ENCODE data around the gene COQ8B.

The COQ8B gene

DNA sequence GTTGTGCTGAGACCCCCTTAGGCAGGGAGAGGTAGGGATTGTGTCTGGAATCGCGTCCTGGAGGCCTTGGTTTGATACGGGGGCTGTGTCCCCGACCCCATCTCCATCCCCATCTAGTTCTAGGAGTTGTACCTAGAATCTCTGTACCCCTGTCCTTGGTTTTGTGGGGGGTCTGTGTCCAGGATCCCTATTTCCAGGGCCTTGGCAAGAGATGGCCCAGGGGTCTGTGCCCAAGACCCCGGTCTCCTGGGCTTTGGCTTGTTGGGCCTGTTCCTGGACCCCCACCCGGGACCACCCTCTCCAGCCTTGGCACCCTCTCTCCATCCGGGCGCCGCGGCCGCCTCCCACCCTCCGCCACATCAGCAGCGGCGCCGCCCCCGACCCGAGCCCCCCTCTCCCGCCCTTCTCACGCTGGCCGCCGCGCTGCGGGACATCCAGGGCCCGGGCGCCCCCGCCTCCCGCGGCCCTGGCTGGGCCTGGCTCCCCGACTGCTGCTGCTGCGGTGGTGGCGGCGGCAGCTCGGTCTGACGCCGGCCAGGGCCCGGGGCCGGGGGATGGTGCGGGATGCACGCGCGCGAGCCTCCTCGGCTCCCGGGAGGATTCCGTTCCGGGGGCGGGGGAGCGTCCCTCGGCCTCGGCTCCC is 26.5 kb downstream of the COQ8B start, which contains the start of gene NUMBL:
NUMBL (minus strand) TSS at position 602 of the 643 bp plus-strand sequence; CDS start at position 434, 168 bp downstream.
- DNase-seq: no peak

DNA sequence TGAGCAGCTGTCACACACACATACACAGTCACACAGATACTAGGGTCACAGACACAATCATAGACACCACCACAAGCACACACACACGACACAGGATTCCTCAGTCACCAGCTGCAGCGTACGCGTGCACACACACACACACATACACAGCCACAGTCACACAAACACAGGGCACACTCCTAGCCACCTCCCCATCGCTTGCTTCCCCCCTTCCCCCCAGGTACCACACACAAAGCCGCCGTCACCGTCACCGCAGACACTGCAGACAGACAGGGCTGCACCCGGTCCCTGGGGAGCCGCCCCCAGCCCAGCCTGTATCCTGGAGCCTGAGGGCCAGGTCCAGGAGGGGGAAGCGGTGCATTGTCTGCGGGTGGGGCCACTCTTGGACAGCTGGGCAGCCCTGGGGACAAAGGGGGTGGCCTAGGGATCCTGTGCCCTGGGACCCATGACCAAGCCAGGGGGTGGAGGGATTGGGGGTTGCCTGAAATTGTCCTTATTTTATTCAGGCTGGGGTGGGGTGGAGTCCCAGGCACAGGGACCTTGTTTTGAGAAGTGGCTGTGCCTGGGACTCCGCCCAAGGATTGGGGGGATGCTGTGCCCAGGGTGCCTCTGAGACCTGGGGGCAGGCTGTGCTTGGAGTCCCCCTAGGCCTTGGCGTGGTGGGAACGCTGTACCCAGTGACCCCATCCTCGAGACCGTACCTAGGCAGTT is 27.2 kb downstream of the COQ8B start:
- DNase-seq: no peak

DNA sequence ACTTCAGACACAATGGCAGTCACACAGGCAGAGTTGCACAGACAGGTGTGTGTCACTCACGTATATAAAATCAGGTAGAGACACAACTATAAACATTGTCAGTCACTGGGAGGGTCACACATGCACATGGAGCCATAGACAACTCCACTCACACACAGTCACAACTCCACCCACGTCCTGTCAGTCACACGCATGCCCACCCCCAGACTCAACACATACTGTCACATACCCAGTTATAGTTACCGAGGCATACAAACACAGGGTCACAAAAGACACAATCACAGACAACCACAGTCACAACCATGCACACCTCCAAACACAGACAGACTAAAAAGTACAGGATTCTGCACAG is 27.7 kb downstream of the COQ8B start:
- no peak for DNase-seq

DNA sequence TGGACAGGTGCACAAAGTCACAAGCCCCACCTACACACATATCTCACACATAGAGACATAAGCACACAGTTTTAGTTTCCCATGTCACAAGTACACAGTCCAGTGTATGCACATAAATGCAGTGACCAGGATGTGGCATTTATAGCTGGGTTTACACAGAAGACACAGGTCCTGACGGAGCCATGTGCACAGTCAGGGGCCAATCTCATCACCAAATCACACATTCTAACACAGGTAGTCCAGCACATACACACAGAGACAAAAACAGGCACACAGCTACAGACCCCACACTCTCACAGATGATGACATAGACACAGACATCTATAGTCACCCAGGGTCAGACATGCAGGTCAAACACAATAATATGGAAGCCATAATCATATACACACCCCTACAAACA is 28.4 kb downstream of the COQ8B start:
- DNase-seq: no peak

- DNase-seq: peak; percentile 85
Observed at GRCh38 chr19:40687525-40688016, 29.1 kb downstream of the COQ8B start.

- no peak for DNase-seq
Observed at GRCh38 chr19:40686882-40687524, 29.7 kb downstream of the COQ8B start.

GRCh38 chr19:40685563-40685962 is 31.1 kb downstream of the COQ8B start:
- no peak for DNase-seq

- no peak for DNase-seq
Observed at GRCh38 chr19:40685016-40685526, 31.6 kb downstream of the COQ8B start.

GRCh38 chr19:40684280-40684679 is 32.4 kb downstream of the COQ8B start:
- DNase-seq: no peak

DNA sequence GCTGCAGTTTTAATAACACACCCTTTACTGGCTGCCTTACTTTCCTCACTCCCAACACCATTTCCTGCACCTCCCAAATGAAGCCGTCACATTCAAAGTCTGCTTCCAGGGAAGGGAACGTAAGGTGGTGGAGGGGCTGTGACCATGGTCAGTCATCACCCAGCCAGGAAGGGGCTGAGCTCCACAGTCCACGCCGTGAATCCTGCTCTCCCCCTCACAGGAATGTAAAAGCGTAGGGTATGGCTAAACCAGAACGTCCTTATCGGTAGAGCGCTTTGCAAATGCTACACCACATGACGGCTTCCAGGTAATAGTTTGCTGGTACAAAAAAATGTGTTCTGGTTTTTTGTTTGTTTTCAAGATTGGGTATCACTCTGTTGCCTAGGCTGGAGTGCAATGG is 33.2 kb downstream of the COQ8B start:
- no peak for DNase-seq

GRCh38 chr19:40682431-40682964 is 34.2 kb downstream of the COQ8B start:
- no peak for DNase-seq

GRCh38 chr19:40681039-40681438 is 35.6 kb downstream of the COQ8B start:
- no peak for DNase-seq

GRCh38 chr19:40677156-40677555 is 39.5 kb downstream of the COQ8B start:
- DNase-seq: no peak

DNA sequence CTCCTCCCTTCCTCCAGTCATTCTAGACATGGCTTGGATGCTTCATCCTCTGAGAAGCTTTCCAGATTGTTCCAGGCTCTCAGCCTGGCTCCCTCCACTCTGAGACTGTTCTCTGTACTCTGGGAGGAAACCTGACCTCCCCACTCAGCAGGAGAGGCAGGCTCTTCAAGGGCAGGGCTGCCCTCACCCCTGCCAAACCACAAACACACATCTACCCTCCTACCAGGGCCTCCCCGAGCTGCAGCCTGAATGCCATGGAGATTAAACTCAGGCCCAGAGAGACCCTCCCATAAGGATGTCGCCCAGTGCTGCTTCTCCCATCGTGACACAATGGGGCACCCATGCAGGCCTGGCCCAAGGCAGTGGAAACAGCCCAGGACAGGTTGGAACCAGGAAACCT is 42.4 kb downstream of the COQ8B start:
- no peak for DNase-seq

GRCh38 chr19:40673397-40673796 is 43.3 kb downstream of the COQ8B start:
- DNase-seq: no peak

GRCh38 chr19:40672573-40673299 is 44.0 kb downstream of the COQ8B start:
- DNase-seq: no peak

DNA sequence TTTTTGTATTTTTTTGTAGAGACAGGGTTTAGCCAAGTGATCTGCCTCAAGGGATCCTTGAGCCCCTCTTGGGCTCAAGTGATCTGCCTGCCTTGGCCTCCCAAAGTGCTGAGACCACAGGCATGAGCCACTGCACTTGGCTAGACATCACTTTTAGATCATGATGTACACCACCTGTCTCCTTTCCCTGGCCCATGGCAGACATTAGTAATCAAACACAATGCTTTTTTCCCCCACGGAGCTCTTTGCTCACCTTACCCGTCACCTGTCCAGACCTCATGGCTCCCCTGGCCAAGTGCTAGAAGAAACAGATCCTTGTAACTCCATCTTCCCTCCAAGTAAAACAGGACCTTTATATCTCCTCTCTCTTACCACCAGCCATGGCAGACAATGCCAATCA is 44.6 kb downstream of the COQ8B start:
- DNase-seq: no peak

DNA sequence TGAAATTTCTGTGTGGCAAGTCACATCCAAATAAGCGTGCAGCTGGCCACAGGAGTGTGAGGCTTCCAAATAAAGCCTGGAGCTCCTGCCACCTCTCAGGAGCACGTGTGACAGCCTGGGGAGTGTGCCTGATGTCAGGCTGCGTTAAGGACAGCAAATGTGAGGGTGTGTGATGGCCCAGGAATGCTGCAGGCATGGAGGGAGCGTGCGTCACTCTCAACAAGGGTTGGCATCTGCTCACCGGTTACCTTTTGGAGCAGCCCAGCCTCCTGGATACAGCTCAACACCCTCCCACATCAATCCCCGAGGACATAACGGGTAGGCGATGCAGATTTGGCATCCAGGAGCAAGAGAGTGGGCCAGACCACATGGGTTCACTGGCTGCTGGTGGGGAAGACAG is 45.3 kb downstream of the COQ8B start:
- no peak for DNase-seq

- DNase-seq: no peak
Observed at GRCh38 chr19:40668991-40669614, 47.6 kb downstream of the COQ8B start.

DNA sequence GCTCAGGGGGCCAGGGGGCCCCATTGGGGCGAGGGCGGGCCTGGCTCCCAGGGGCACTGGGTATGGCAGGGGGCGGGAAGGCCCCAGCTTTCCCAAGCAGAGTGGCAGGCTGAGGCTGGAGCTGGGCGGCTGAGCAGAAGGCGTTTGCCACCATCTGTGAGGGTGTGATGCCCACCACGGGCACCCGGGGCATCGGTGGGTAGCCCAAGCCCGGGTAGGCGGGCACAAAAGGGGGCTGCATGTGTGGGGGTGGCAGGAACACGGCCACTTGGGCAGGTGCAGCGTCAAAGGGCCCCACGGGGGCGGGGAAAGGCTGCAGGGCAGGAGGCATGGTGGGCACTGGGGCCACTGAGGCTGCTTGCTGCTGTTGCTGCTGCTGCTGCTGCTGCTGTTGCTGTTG is 49.1 kb downstream of the COQ8B start:
- no peak for DNase-seq

- no peak for DNase-seq
Observed at GRCh38 chr19:40666803-40667438, 49.8 kb downstream of the COQ8B start.

Data from right forelimb (tissue), 1 donor.